ENCODE results near the gene GCN1. TPM values are rescaled to one million over a fixed set of nuclear protein-coding genes. Genes with fewer than 3 reads are reported as not detected.
A peak's percentile ranks its signal among the peaks of the same experiment; 100 is the strongest.
"Not testable (repeated sequence)": the region's sequence is repeated elsewhere in the genome, so short reads cannot be mapped to it uniquely, and the experiment has no call there.

Gene GCN1, protein sequence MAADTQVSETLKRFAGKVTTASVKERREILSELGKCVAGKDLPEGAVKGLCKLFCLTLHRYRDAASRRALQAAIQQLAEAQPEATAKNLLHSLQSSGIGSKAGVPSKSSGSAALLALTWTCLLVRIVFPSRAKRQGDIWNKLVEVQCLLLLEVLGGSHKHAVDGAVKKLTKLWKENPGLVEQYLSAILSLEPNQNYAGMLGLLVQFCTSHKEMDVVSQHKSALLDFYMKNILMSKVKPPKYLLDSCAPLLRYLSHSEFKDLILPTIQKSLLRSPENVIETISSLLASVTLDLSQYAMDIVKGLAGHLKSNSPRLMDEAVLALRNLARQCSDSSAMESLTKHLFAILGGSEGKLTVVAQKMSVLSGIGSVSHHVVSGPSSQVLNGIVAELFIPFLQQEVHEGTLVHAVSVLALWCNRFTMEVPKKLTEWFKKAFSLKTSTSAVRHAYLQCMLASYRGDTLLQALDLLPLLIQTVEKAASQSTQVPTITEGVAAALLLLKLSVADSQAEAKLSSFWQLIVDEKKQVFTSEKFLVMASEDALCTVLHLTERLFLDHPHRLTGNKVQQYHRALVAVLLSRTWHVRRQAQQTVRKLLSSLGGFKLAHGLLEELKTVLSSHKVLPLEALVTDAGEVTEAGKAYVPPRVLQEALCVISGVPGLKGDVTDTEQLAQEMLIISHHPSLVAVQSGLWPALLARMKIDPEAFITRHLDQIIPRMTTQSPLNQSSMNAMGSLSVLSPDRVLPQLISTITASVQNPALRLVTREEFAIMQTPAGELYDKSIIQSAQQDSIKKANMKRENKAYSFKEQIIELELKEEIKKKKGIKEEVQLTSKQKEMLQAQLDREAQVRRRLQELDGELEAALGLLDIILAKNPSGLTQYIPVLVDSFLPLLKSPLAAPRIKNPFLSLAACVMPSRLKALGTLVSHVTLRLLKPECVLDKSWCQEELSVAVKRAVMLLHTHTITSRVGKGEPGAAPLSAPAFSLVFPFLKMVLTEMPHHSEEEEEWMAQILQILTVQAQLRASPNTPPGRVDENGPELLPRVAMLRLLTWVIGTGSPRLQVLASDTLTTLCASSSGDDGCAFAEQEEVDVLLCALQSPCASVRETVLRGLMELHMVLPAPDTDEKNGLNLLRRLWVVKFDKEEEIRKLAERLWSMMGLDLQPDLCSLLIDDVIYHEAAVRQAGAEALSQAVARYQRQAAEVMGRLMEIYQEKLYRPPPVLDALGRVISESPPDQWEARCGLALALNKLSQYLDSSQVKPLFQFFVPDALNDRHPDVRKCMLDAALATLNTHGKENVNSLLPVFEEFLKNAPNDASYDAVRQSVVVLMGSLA (N-terminal part only)
- 100 to 1,000 TPM; 150 to 163 TPM for total RNA-seq
- total RNA-seq = 200 to 304 reads per million in 2 donors

DNA sequence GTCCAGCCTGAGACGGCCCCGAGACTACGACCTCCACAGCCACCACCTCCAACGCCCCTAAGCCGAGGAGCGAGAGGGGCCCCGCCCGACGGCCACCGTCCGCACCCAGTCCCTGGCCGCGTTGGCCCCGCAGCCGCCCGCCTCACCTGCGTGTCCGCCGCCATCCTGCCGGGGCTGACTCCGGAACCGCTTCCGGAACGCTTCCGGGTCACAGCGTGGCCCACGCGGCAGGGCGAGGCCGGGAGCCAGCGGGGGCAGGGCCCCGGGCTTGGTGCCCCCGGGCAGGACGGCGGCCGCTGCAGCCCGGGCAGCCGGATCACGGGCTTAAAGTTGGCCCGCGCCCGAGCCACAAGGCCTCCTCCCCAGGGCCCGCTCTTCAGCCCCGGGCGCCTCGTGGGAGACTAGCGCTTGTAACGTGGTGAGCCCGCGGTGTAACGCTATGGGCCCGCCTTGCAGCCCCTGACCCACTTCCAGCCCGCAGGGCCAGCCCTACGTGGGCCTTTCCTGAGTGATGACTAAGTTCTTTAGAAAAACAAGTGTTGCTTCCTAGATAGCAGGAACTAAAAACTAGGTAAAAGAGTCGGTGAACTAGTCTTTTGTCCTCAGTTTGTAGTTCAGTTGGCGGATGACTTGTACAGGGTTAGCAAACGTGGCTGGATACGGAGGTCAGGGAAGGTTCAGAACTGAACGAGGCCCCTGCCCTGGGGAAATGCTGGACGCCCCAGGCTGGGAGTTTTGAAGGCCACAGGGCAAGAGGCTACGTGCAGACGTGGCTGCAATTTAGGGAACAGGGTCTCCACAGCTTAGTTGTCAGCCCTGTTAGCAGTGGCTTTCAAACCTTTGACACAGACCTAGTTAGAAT, at the start of gene GCN1:
TSS of gene GCN1 (minus strand) at position 182 of the 862 bp plus-strand sequence. CDS start at position 164, 18 bp downstream.
- Mint-ChIP-seq H3K36me3 (ENCODE audit: low read depth) (no peaks in the 10 kb centered on the region), H3K27me3 (no peaks in the 10 kb centered on the region), H3K27ac (peak within 1 kb of the TSS; percentile 98), H3K4me1 (peaks cover 21% of the 10 kb centered on the region), H3K4me3 (peak within 1 kb of the TSS; percentile 91)
- peak; percentile 80 to 87 (median 84) for DNase-seq
- peak; percentile 88 for ATAC-seq
- H3K9me3 ChIP-seq (ENCODE audit: control insufficient read depth, low read length, poor library complexity, severe bottlenecking) = no peaks in the 10 kb centered on the region

DNA sequence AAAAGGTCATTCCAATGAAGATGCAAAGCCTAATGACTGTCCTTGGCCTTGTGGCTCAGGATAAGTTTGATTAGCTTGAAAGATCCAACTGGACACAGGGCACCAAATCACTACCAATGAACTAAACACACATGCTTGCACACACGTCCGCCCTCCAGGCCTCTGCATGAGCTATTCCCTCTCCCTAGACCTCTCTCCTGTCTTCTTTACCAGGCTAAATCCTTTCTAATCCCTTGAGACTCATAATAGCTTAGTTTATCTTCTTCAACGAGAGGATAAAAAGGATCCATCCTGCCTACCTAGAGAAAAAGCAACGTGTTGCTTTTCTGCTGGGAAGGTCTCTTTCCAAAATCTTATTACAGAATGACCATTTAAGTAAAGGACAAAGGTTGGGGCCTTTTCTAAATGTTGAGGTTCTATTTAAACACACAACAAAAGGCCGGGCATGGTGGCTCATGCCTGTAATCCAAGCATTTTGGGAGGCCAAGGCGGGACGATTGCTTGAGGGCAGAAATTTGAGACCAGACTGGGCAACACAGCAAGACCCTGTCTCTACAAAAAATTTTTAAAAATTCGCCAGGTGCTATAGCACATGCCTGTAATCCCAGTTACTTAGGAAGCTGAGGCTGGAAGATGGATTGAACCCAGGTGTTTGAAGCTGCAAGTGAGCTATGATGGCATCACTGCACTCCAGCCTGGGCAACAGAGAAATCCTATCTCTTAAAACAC, 48.6 kb upstream of the GCN1 start:
- no peaks in the 10 kb centered on the region for H3K36me3 Mint-ChIP-seq (ENCODE audit: low read depth)
- no peak for ATAC-seq
- DNase-seq = no peak
- H3K4me3 Mint-ChIP-seq = no peak overlapping the region
- H3K9me3 ChIP-seq (ENCODE audit: control insufficient read depth, low read length, poor library complexity, severe bottlenecking) = no peaks in the 10 kb centered on the region
- H3K27ac Mint-ChIP-seq = peak overlapping the region; percentile 53
- H3K4me1 Mint-ChIP-seq = peaks cover 47% of the 10 kb centered on the region
- no peaks in the 10 kb centered on the region for H3K27me3 Mint-ChIP-seq

DNA sequence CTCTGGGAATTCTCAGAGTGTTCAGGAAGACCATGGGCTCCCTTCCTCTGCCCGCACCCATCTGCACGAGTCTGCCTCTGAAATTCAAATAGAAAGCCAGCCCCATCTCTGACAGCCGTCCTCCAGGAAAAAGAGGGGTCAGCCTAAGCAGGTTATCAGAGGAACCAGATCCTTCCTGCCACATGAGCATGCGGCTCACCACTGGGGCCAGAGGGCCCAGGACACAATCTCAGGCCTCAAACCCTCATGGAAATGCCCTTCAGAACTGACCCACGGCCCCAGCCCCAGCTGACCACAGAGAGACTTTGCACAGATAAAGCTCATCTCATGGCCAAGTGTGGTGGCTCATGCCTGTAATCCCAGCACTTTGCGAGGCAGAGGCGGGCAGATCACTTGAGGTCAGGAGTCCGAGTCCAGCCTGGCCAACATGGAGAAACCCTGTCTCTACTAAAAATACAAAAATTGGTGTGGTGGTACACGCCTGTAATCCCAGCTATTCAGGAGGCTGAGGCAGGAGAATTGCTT, 47.8 kb upstream of the GCN1 start:
- no peak for DNase-seq
- Mint-ChIP-seq H3K27ac (peak overlapping the region; percentile 53), H3K27me3 (no peaks in the 10 kb centered on the region), H3K4me3 (no peak overlapping the region), H3K36me3 (ENCODE audit: low read depth) (no peaks in the 10 kb centered on the region), H3K4me1 (peaks cover 45% of the 10 kb centered on the region)
- no peak for ATAC-seq
- H3K9me3 ChIP-seq (ENCODE audit: control insufficient read depth, low read length, poor library complexity, severe bottlenecking) = no peaks in the 10 kb centered on the region

GRCh38 chr12:120241561-120242274, 47.2 kb upstream of the GCN1 start:
- Mint-ChIP-seq H3K27ac (peak overlapping the region; percentile 83), H3K27me3 (no peaks in the 10 kb centered on the region), H3K36me3 (ENCODE audit: low read depth) (no peaks in the 10 kb centered on the region), H3K4me3 (no peak overlapping the region), H3K4me1 (peaks cover 42% of the 10 kb centered on the region)
- H3K9me3 ChIP-seq (ENCODE audit: control insufficient read depth, low read length, poor library complexity, severe bottlenecking) = no peaks in the 10 kb centered on the region
- DNase-seq (no peak), ATAC-seq (no peak)

GRCh38 chr12:120240495-120240833, 45.9 kb upstream of the GCN1 start:
- Mint-ChIP-seq H3K27ac (peak overlapping the region; percentile 83), H3K4me1 (peaks cover 47% of the 10 kb centered on the region), H3K4me3 (peak overlapping the region; percentile 33), H3K36me3 (ENCODE audit: low read depth) (no peaks in the 10 kb centered on the region), H3K27me3 (no peaks in the 10 kb centered on the region)
- ATAC-seq (no peak), DNase-seq (no peak)
- no peaks in the 10 kb centered on the region for H3K9me3 ChIP-seq (ENCODE audit: control insufficient read depth, low read length, poor library complexity, severe bottlenecking)

GRCh38 chr12:120239776-120240494, 45.4 kb upstream of the GCN1 start:
- no peaks in the 10 kb centered on the region for H3K27me3 Mint-ChIP-seq
- peak overlapping the region; percentile 19 for H3K4me3 Mint-ChIP-seq
- no peaks in the 10 kb centered on the region for H3K36me3 Mint-ChIP-seq (ENCODE audit: low read depth)
- no peak for ATAC-seq
- DNase-seq = no peak
- no peak overlapping the region for H3K27ac Mint-ChIP-seq
- H3K9me3 ChIP-seq (ENCODE audit: control insufficient read depth, low read length, poor library complexity, severe bottlenecking) = no peaks in the 10 kb centered on the region
- H3K4me1 Mint-ChIP-seq = peaks cover 47% of the 10 kb centered on the region

DNA sequence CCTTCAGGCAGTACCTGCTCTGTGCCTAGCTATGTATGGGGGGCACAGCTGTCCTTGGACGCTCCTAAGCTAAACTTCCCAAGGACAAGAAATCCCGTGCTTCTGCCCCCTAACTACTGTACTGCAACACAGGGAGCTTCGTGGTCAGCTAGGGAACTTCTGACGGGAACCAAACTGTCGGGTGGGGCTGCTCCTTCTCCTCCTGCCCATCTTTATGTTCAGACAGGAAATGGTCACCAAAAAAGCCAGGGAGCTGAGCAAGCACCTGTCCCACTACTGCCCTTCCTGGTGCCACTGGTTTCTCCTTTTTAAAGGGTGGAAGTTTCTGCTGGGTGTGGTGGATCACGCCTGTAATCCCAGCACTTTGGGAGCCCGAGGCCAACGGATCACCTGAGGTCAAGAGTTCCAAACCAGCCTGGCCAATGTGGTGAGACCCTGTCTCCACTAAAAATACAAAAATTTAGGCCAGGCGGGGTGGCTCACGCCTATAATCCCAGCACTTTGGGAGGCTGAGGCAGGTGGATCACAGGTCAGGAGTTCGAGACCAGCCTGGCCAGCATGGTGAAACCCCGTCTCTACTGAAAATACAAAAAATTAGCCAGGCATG, 44.4 kb upstream of the GCN1 start:
- Mint-ChIP-seq H3K4me1 (peaks cover 50% of the 10 kb centered on the region), H3K4me3 (no peak overlapping the region), H3K36me3 (ENCODE audit: low read depth) (no peaks in the 10 kb centered on the region), H3K27ac (peak overlapping the region; percentile 41), H3K27me3 (no peaks in the 10 kb centered on the region)
- DNase-seq (no peak), ATAC-seq (no peak)
- H3K9me3 ChIP-seq (ENCODE audit: control insufficient read depth, low read length, poor library complexity, severe bottlenecking) = no peaks in the 10 kb centered on the region

GRCh38 chr12:120238217-120238616, 43.7 kb upstream of the GCN1 start:
- DNase-seq (no peak), ATAC-seq (no peak)
- no peak overlapping the region for H3K4me3 Mint-ChIP-seq
- H3K9me3 ChIP-seq (ENCODE audit: control insufficient read depth, low read length, poor library complexity, severe bottlenecking) = no peaks in the 10 kb centered on the region
- no peak overlapping the region for H3K27ac Mint-ChIP-seq
- peaks cover 51% of the 10 kb centered on the region for H3K4me1 Mint-ChIP-seq
- H3K27me3 Mint-ChIP-seq = no peaks in the 10 kb centered on the region
- no peaks in the 10 kb centered on the region for H3K36me3 Mint-ChIP-seq (ENCODE audit: low read depth)

GRCh38 chr12:120237360-120238171, 43.1 kb upstream of the GCN1 start:
- ATAC-seq (no peak), DNase-seq (no peak)
- Mint-ChIP-seq H3K27me3 (no peaks in the 10 kb centered on the region), H3K4me3 (no peak overlapping the region), H3K36me3 (ENCODE audit: low read depth) (no peaks in the 10 kb centered on the region), H3K4me1 (peaks cover 52% of the 10 kb centered on the region), H3K27ac (peak overlapping the region; percentile 1)
- no peaks in the 10 kb centered on the region for H3K9me3 ChIP-seq (ENCODE audit: control insufficient read depth, low read length, poor library complexity, severe bottlenecking)

- not testable (repeated sequence) for ATAC-seq; H3K27me3 Mint-ChIP-seq; H3K36me3 Mint-ChIP-seq (ENCODE audit: low read depth); H3K9me3 ChIP-seq (ENCODE audit: control insufficient read depth, low read length, poor library complexity, severe bottlenecking); H3K4me3 Mint-ChIP-seq; DNase-seq
- Mint-ChIP-seq H3K27ac (peak overlapping the region; percentile 1), H3K4me1 (peaks cover 59% of the 10 kb centered on the region)
Measured at GRCh38 chr12:120236809-120237208, 42.3 kb upstream of the GCN1 start.

All from T-helper 17 cell (primary cell).